IMR-90 (cell line): ENCODE results near the gene DNMT3A. TPM values are rescaled to one million over a fixed set of nuclear protein-coding genes. Genes with fewer than 3 reads are reported as not detected.

Experiments used
- ATAC-seq: fragments of 200-7000 bp; cut with Tn5 transposase; 2 replicates; pipeline ENCODE4 v1.9.1; 2020; ENCODE audit warnings: low read depth, mild to moderate bottlenecking, moderate library complexity
- BruUV-seq: library from RNA; stranded (reverse); fragments of 400-500 nt; replicated peaks from 2 replicates; lab custom pipeline; 2021; lab: Mats Ljungman, UMichigan
- CTCF ChIA-PET: fragments of 300-600 bp; formaldehyde crosslinking; extraction: SDS; loops from one replicate; lab custom pipeline; 2021; ENCODE audit warnings: antibody characterized with exemption; lab: Yijun Ruan, JAX
- POLR2A ChIA-PET: fragments of 300-600 bp; sonication (Branson Sonifier 250); formaldehyde crosslinking; loops from one replicate; lab custom pipeline; 2022; ENCODE audit warnings: antibody characterized with exemption; ENCODE audit not compliant: unreplicated experiment; lab: Charles Lee
- DNase-seq: peaks from one replicate; pipeline ENCODE4 v3.0.0; 2013
- H2AFZ ChIP-seq: replicated peaks from 2 replicates; pipeline ENCODE3; 2013; ENCODE audit warnings: low read length, mild to moderate bottlenecking; ENCODE audit not compliant: poor library complexity
- H2AK5ac ChIP-seq: 2 replicates; pipeline ENCODE4 v1.6.1; 2013; ENCODE audit warnings: low read depth, low read length, inconsistent platforms
- H2AK9ac ChIP-seq: replicated peaks from 2 replicates; pipeline ENCODE3; 2013; ENCODE audit warnings: mild to moderate bottlenecking, low read depth, low read length, moderate library complexity; ENCODE audit not compliant: poor library complexity
- H2BK120ac ChIP-seq: 2 replicates; pipeline ENCODE4 v1.6.1; 2013; ENCODE audit warnings: low read depth, low read length, inconsistent platforms
- H2BK15ac ChIP-seq: 3 replicates; pipeline ENCODE4 v1.6.1; 2013; ENCODE audit warnings: low read depth, low read length, inconsistent platforms
- H2BK20ac ChIP-seq: 2 replicates; pipeline ENCODE4 v1.6.1; 2013; ENCODE audit warnings: low read depth, mild to moderate bottlenecking, inconsistent platforms, low read length, moderate library complexity
- H2BK5ac ChIP-seq: 2 replicates; pipeline ENCODE4 v1.6.1; 2013; ENCODE audit warnings: mild to moderate bottlenecking, low read depth, low read length, inconsistent platforms; ENCODE audit not compliant: poor library complexity, severe bottlenecking
- H3K14ac ChIP-seq: replicated peaks from 2 replicates; pipeline ENCODE4 v1.6.1; 2013; ENCODE audit warnings: low read depth, low read length, inconsistent platforms
- H3K18ac ChIP-seq: 2 replicates; pipeline ENCODE4 v1.6.1; 2013; ENCODE audit warnings: low read depth, low read length, control low read depth
- H3K23ac ChIP-seq: 2 replicates; pipeline ENCODE4 v1.6.1; 2013; ENCODE audit warnings: low read depth, low read length, inconsistent platforms
- H3K27ac ChIP-seq: 2 replicates; pipeline ENCODE4 v1.5.1; 2013; ENCODE audit warnings: mild to moderate bottlenecking, control low read depth, low read length; ENCODE audit not compliant: insufficient read depth
- H3K27me3 ChIP-seq: 2 replicates; pipeline ENCODE4 v1.6.1; 2013; ENCODE audit warnings: low read length; ENCODE audit not compliant: control insufficient read depth, insufficient read depth
- H3K36me3 ChIP-seq: 2 replicates; pipeline ENCODE4 v1.6.1; 2013; ENCODE audit warnings: low read length, mixed read lengths; ENCODE audit not compliant: control insufficient read depth, insufficient read depth
- H3K4ac ChIP-seq: 2 replicates; pipeline ENCODE4 v1.6.1; 2013; ENCODE audit warnings: low read depth, low read length, inconsistent platforms
- H3K4me1 ChIP-seq: 2 replicates; pipeline ENCODE4 v1.6.1; 2013; ENCODE audit warnings: low read length, mixed read lengths; ENCODE audit not compliant: control insufficient read depth, insufficient read depth
- H3K4me2 ChIP-seq: 2 replicates; pipeline ENCODE4 v1.6.1; 2013; ENCODE audit warnings: low read depth, mild to moderate bottlenecking, control low read depth, low read length, moderate library complexity
- H3K4me3 ChIP-seq: 2 replicates; pipeline ENCODE4 v1.5.1; 2013; ENCODE audit warnings: low read depth, mild to moderate bottlenecking, control low read depth, low read length, moderate library complexity; ENCODE audit not compliant: insufficient read depth
- H3K56ac ChIP-seq: 2 replicates; pipeline ENCODE4 v1.6.1; 2013; ENCODE audit warnings: low read length, inconsistent platforms; ENCODE audit not compliant: insufficient read depth; ENCODE audit errors: extremely low read depth
- H3K79me1 ChIP-seq, 2 experiments: 2 replicates each; pipeline ENCODE4 v1.6.1; 2013; ENCODE audit warnings: low read length in 2 of 2, inconsistent platforms in 1 of 2, low read depth in 1 of 2
- H3K9ac ChIP-seq: 2 replicates; pipeline ENCODE4 v1.6.1; 2013; ENCODE audit warnings: low read depth, low read length, control low read depth
- H3K9me1 ChIP-seq: 2 replicates; pipeline ENCODE4 v1.6.1; 2013; ENCODE audit warnings: low read length, inconsistent platforms; ENCODE audit not compliant: insufficient read depth
- H3K9me3 ChIP-seq: 2 replicates; pipeline ENCODE4 v1.6.1; 2013; ENCODE audit warnings: low read length; ENCODE audit not compliant: control insufficient read depth, insufficient read depth
- H4K20me1 ChIP-seq: 2 replicates; pipeline ENCODE4 v1.6.1; 2013; ENCODE audit warnings: low read length, inconsistent platforms; ENCODE audit not compliant: insufficient read depth
- H4K5ac ChIP-seq: 2 replicates; pipeline ENCODE4 v1.6.1; 2013; ENCODE audit warnings: mild to moderate bottlenecking, low read depth, low read length, control low read depth
- H4K8ac ChIP-seq, 2 experiments: 2 replicates each; pipeline ENCODE4 v1.6.1; 2013; ENCODE audit warnings: low read depth in 2 of 2, low read length in 2 of 2, control low read depth in 1 of 2, inconsistent platforms in 1 of 2
- H4K91ac ChIP-seq: 2 replicates; pipeline ENCODE4 v1.6.1; 2013; ENCODE audit warnings: low read depth, low read length, inconsistent platforms; ENCODE audit not compliant: insufficient read depth
- BHLHE40 ChIP-seq: fragments of 150-350 bp; IDR thresholded peaks from 2 replicates; pipeline ENCODE4 v1.6.1; 2016; ENCODE audit warnings: mild to moderate bottlenecking, low read depth, low read length
- CEBPB ChIP-seq: IDR thresholded peaks from 2 replicates; pipeline ENCODE4 v1.6.1; 2012; ENCODE audit warnings: low read depth, low read length, improper control_type of control experiment
- CHD1 ChIP-seq: IDR thresholded peaks from 2 replicates; pipeline ENCODE4 v1.6.1; 2012; ENCODE audit warnings: low read depth, low read length, improper control_type of control experiment
- FOS ChIP-seq: fragments of 150-350 bp; IDR thresholded peaks from 2 replicates; pipeline ENCODE4 v1.6.1; 2016; ENCODE audit warnings: low read depth, low read length
- MAFK ChIP-seq: IDR thresholded peaks from 2 replicates; pipeline ENCODE4 v1.6.1; 2012; ENCODE audit warnings: low read depth, low read length, improper control_type of control experiment
- MAZ ChIP-seq: IDR thresholded peaks from 2 replicates; pipeline ENCODE4 v1.6.1; 2012; ENCODE audit warnings: low read depth, mild to moderate bottlenecking, low read length, improper control_type of control experiment, moderate library complexity, borderline replicate concordance
- MXI1 ChIP-seq: IDR thresholded peaks from 2 replicates; pipeline ENCODE4 v1.6.1; 2012; ENCODE audit warnings: low read depth, mild to moderate bottlenecking, low read length, moderate library complexity, borderline replicate concordance
- NFE2L2 ChIP-seq: fragments of 150-350 bp; IDR thresholded peaks from 2 replicates; pipeline ENCODE4 v1.6.1; 2016; ENCODE audit warnings: low read depth, mild to moderate bottlenecking, low read length
- POLR2A ChIP-seq: IDR thresholded peaks from 2 replicates; pipeline ENCODE4 v1.6.1; 2012; ENCODE audit warnings: mild to moderate bottlenecking, low read depth, low read length
- RAD21 ChIP-seq: IDR thresholded peaks from 2 replicates; pipeline ENCODE4 v1.6.1; 2012; ENCODE audit warnings: low read length, improper control_type of control experiment
- RCOR1 ChIP-seq: IDR thresholded peaks from 2 replicates; pipeline ENCODE4 v1.6.1; 2012; ENCODE audit warnings: mild to moderate bottlenecking, low read length, improper control_type of control experiment; ENCODE audit not compliant: insufficient replicate concordance
- RFX5 ChIP-seq: IDR thresholded peaks from 2 replicates; pipeline ENCODE4 v1.8.0; 2012; ENCODE audit warnings: low read depth, mild to moderate bottlenecking, low read length, moderate library complexity
- SMC3 ChIP-seq: fragments of 150-350 bp; IDR thresholded peaks from 2 replicates; pipeline ENCODE4 v1.6.1; 2016; ENCODE audit warnings: low read depth, mild to moderate bottlenecking, antibody characterized with exemption, low read length, moderate library complexity
- WGBS, 2 experiments: methylation state at CpG; one replicate each; pipeline versions ENCODE4 v1.1.5 to v1.1.7; 2013; ENCODE audit warnings: missing lambda C conversion rate in 2 of 2; ENCODE audit not compliant: insufficient read length in 1 of 2; ENCODE audit errors: extremely low coverage in 2 of 2; 5-methylcytosine and 5-hydroxymethylcytosine counted together
- dilution Hi-C: fragments of 300-500 bp; cut with HindIII; formaldehyde crosslinking; loops from one replicate; pipeline ENCODE4 v1.14.3; 2018; ENCODE audit warnings: low sequenced_read_pairs; ENCODE audit not compliant: unreplicated experiment
- in situ Hi-C: fragments of 300-500 bp; cut with MboI; formaldehyde crosslinking; loops from 3 replicates; pipeline ENCODE4 v1.14.3; 2019; ENCODE audit warnings: low sequenced_read_pairs, inconsistent platforms, mixed read lengths
- intact Hi-C: fragments of 100-400 bp; cut with micrococcal nuclease; formaldehyde crosslinking; loops from 2 replicates; pipeline ENCODE4 v1.10.0; 2022
- polyA plus RNA-seq, 3 experiments: library from polyadenylated mRNA; depleted of rRNA; stranded (reverse); fragments of >200 nt; gene quantifications; 2 replicates each; pipeline ENCODE4 v1.2.3, GENCODE V29; 2012; ENCODE audit warnings: low replicate concordance in 1 of 3
- total RNA-seq: library from RNA; depleted of rRNA; stranded (reverse); fragments of >200 nt; gene quantifications from 2 replicates; pipeline ENCODE4 v1.2.3, GENCODE V29; 2012
- TF ChIP-seq, protein P1 (sequence below): fragments of 150-350 bp; IDR thresholded peaks from 2 replicates; pipeline ENCODE4 v1.6.1; 2017; ENCODE audit warnings: mild to moderate bottlenecking, antibody characterized with exemption, low read length, low read depth
- TF ChIP-seq, protein P2 (sequence below): conservative IDR thresholded peaks from 2 replicates; pipeline ENCODE4 v1.5.1; 2012; ENCODE audit warnings: mild to moderate bottlenecking, low read depth, low read length, improper control_type of control experiment
- TF ChIP-seq, protein P3 (sequence below): fragments of 150-350 bp; IDR thresholded peaks from 2 replicates; pipeline ENCODE4 v1.6.1; 2016; ENCODE audit warnings: low read depth, mild to moderate bottlenecking, low read length, moderate library complexity, borderline replicate concordance

The DNMT3A gene
- total and polyA plus RNA-seq, 2 of the 4 experiments (the other 2 are of a cell fraction), result 4.4 to 9.7 TPM

DNA sequence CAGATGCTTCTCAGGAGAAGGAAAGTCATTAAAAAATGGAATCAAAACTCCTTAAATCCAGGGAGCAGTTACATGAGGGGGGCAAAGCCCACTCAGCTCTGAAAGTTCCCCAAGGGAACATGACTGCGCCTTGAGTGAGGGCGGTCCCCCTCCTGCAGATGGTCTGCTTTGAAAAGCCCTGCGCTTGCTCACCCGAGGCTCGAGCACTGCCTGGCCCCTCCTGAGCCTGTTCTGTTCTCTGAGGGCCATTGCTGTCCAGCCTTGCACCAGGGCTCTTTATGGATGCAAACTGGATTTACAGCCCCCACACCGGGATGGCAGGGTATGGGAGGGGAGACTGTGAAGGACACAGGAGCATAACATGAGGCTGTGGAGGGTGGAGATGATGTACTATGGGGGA is 37.8 kb upstream of the DNMT3A start:
- no peak overlapping the region for H3K4ac ChIP-seq
- ChIA-PET CTCF (no interaction called here), POLR2A (no interaction called here)
- peak overlapping the region; percentile 17 for H2AFZ ChIP-seq
- no peak overlapping the region for H3K18ac ChIP-seq
- H2BK120ac ChIP-seq, result no peak overlapping the region
- no peak overlapping the region for H3K4me3 ChIP-seq
- H4K20me1 ChIP-seq, result no peaks in the 10 kb centered on the region
- H2BK20ac ChIP-seq, result no peak overlapping the region
- H4K5ac ChIP-seq, result no peak overlapping the region
- H3K14ac ChIP-seq, result no peak overlapping the region
- no peak overlapping the region for H3K23ac ChIP-seq
- H3K4me1 ChIP-seq, result peaks cover 8% of the 10 kb centered on the region
- BruUV-seq, result no TSS peak
- H3K36me3 ChIP-seq, result no peaks in the 10 kb centered on the region
- no peaks in the 10 kb centered on the region for H3K9me3 ChIP-seq
- no peaks in the 10 kb centered on the region for H3K27me3 ChIP-seq
- WGBS, 2 experiments, result 96% methylated on average over 3 of the region's 6 CpGs; no CpG with 5 or more reads in 1 of the 2 experiments
- DNase-seq (no peak), ATAC-seq (no peak)
- no peak overlapping the region for H4K91ac ChIP-seq
- H3K79me1 ChIP-seq, result no peaks in the 10 kb centered on the region
- H2BK5ac ChIP-seq, result no peak overlapping the region
- dilution Hi-C loops (no loop called here), intact Hi-C loops (no loop called here), in situ Hi-C loops (no loop called here)
- no peak overlapping the region for H3K9ac ChIP-seq
- H2AK9ac ChIP-seq, result no peak overlapping the region
- H3K56ac ChIP-seq, result no peak overlapping the region
- no peak overlapping the region for H4K8ac ChIP-seq
- peaks cover 16% of the 10 kb centered on the region for H3K9me1 ChIP-seq
- no peak overlapping the region for H2BK15ac ChIP-seq
- H3K4me2 ChIP-seq, result no peak overlapping the region
- H2AK5ac ChIP-seq, result no peak overlapping the region
- TF ChIP-seq, protein P1, sequence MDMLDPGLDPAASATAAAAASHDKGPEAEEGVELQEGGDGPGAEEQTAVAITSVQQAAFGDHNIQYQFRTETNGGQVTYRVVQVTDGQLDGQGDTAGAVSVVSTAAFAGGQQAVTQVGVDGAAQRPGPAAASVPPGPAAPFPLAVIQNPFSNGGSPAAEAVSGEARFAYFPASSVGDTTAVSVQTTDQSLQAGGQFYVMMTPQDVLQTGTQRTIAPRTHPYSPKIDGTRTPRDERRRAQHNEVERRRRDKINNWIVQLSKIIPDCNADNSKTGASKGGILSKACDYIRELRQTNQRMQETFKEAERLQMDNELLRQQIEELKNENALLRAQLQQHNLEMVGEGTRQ, result no peak
- no peak for TF ChIP-seq BHLHE40
- TF ChIP-seq MAFK, result no peak
- TF ChIP-seq NFE2L2, result no peak
- TF ChIP-seq MXI1, result no peak
- TF ChIP-seq RFX5, result no peak
- TF ChIP-seq SMC3, result no peak
- TF ChIP-seq, protein P2, sequence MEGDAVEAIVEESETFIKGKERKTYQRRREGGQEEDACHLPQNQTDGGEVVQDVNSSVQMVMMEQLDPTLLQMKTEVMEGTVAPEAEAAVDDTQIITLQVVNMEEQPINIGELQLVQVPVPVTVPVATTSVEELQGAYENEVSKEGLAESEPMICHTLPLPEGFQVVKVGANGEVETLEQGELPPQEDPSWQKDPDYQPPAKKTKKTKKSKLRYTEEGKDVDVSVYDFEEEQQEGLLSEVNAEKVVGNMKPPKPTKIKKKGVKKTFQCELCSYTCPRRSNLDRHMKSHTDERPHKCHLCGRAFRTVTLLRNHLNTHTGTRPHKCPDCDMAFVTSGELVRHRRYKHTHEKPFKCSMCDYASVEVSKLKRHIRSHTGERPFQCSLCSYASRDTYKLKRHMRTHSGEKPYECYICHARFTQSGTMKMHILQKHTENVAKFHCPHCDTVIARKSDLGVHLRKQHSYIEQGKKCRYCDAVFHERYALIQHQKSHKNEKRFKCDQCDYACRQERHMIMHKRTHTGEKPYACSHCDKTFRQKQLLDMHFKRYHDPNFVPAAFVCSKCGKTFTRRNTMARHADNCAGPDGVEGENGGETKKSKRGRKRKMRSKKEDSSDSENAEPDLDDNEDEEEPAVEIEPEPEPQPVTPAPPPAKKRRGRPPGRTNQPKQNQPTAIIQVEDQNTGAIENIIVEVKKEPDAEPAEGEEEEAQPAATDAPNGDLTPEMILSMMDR, result no peak
- TF ChIP-seq CHD1, result no peak
- no peak for TF ChIP-seq RAD21
- TF ChIP-seq RCOR1, result no peak
- TF ChIP-seq, protein P3, sequence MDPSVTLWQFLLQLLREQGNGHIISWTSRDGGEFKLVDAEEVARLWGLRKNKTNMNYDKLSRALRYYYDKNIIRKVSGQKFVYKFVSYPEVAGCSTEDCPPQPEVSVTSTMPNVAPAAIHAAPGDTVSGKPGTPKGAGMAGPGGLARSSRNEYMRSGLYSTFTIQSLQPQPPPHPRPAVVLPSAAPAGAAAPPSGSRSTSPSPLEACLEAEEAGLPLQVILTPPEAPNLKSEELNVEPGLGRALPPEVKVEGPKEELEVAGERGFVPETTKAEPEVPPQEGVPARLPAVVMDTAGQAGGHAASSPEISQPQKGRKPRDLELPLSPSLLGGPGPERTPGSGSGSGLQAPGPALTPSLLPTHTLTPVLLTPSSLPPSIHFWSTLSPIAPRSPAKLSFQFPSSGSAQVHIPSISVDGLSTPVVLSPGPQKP, result no peak
- no peak for TF ChIP-seq FOS
- TF ChIP-seq CEBPB, result no peak
- TF ChIP-seq MAZ, result no peak
- no peak for TF ChIP-seq POLR2A
- H3K27ac ChIP-seq, result no peak overlapping the region
